Mammary epithelial cell (primary cell): ENCODE measurements around the gene ATP2C2.

Source experiments
- CTCF ChIP-seq, 2 donors: IDR thresholded peaks in 1 of 2; conservative IDR thresholded peaks in 1 of 2; 2 replicates each; pipeline ENCODE4 v1.5.1; 2011 to 2012; ENCODE audit warnings: inconsistent platforms in 2 of 2, low read length in 2 of 2, mild to moderate bottlenecking in 2 of 2, control low read depth in 1 of 2, low read depth in 1 of 2; ENCODE audit not compliant: insufficient read depth in 1 of 2; ENCODE audit errors: extremely low read depth in 1 of 2
- EZH2 ChIP-seq: IDR thresholded peaks from 2 replicates; pipeline ENCODE4 v1.6.1; 2012; ENCODE audit warnings: low read length, inconsistent platforms, borderline replicate concordance

GRCh38 chr16:84489131-84489530 is 120.8 kb downstream of the ATP2C2 start:
- TF ChIP-seq CTCF (conservative IDR thresholded peaks at IDR 0.05 in 1 of 2, IDR thresholded peaks at IDR 0.05 in 1 of 2; ENCODE audit: extremely low read depth in 1 of 2, insufficient read depth in 1 of 2, low read depth in 1 of 2, low read length in 2 of 2), result no peak
- no peak for TF ChIP-seq EZH2
